Memory B cell (primary cell): ENCODE results near the gene EXOC3L2.

Experiments
- ATAC-seq: fragments of 150-1000 bp; cut with Tn5 transposase; 2 replicates; pipeline ENCODE4 v1.10.0; 2021; ENCODE audit warnings: low read depth, mild to moderate bottlenecking, moderate library complexity
- DNase-seq, 2 donors: peaks; one replicate each; pipeline ENCODE4 v3.0.0; 2022; ENCODE audit warnings: low spot score in 2 of 2
- H3K27ac Mint-ChIP-seq: one replicate; pipeline ENCODE4 v1.8.0; 2022; ENCODE audit warnings: mild to moderate bottlenecking, moderate library complexity, mixed read lengths
- H3K27me3 Mint-ChIP-seq: one replicate; pipeline ENCODE4 v1.8.0; 2022; ENCODE audit warnings: mixed read lengths
- H3K36me3 Mint-ChIP-seq: one replicate; pipeline ENCODE4 v1.8.0; 2022; ENCODE audit warnings: mild to moderate bottlenecking, mixed read lengths
- H3K4me1 Mint-ChIP-seq: one replicate; pipeline ENCODE4 v1.8.0; 2022; ENCODE audit warnings: mixed read lengths
- H3K4me3 Mint-ChIP-seq: one replicate; pipeline ENCODE4 v1.8.0; 2022; ENCODE audit warnings: mild to moderate bottlenecking, moderate library complexity, mixed read lengths
- H3K9me3 Mint-ChIP-seq: one replicate; pipeline ENCODE4 v1.8.0; 2022; ENCODE audit warnings: mixed read lengths

EXOC3L2 gene

DNA sequence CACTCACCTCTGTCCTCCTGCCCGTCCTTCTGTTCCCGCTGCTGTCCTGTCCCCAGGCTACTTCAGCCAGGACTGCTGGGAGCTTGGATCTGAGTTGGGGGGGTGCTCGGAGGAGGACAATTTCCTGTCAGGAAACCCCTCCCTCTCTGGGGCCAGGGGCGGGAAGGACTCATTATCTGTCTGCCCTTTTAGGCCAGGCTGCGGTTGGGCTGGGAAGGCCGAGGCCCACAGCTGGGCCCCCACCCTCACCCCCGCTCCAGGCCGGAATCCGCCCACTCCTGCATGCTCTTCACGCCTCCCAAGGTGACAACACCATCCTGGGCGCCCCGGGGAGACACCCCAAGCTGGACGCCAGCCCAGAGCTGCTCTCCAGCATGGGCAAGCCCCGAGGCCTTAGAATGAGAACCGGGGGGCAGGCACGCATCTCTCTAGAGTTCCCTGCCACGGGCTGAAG is at the start of gene EXOC3L2:
Gene EXOC3L2, minus strand, starts transcription at position 74 of the 454 bp plus-strand sequence. CDS start 6,362 bp downstream, outside the sequence.
- no peaks in the 10 kb centered on the region for H3K36me3 Mint-ChIP-seq
- H3K9me3 Mint-ChIP-seq: no peaks in the 10 kb centered on the region

DNA sequence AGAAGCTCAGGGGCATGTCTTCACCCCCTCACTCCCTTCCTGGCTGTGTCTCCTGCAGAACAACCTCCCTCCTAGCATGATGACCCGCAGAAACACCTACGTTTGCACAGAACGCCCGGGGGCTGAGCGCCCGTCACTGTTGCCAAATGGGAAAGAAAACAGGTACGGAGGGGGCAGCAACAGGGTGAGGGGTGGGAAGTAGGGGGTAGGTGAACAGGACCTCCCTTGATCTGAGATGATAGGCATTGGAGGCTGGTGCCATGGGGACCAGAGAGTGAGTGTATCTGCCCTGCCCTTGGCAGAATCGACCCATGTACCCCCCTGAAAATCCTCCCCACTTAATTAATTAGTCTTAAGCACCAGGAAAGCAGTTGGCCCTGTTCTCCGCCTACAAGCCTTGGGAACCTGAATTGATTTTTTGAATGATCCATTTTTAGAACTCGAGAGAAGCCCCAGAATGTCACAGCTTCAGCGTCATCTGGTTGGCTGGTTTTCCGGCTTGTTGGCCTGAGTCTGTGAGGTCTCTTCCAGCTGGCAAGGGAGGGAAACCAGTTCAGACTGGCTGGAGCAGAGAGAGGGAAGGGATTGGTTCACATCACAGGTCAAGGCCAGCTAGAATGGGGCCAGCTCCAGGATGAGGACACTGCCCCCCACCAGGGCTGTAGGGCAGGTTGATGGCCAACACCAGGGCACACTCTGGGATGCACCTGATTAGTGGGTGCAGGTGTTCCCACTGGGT is 49.3 kb upstream of the EXOC3L2 start:
- no peak for ATAC-seq
- H3K4me1 Mint-ChIP-seq: no peaks in the 10 kb centered on the region
- no peak overlapping the region for H3K27ac Mint-ChIP-seq
- H3K4me3 Mint-ChIP-seq: no peak overlapping the region
- DNase-seq: no peak
- peaks cover 1% of the 10 kb centered on the region for H3K9me3 Mint-ChIP-seq
- peaks cover 54% of the 10 kb centered on the region for H3K36me3 Mint-ChIP-seq
- H3K27me3 Mint-ChIP-seq: no peaks in the 10 kb centered on the region

More for the DNA sequence above, at the start of gene EXOC3L2:
- no peak within 1 kb of the TSS for H3K4me3 Mint-ChIP-seq
- H3K27ac Mint-ChIP-seq: no peak within 1 kb of the TSS
- H3K27me3 Mint-ChIP-seq: peaks cover 15% of the 10 kb centered on the region
- ATAC-seq (no peak), DNase-seq (no peak)
- peaks cover 4% of the 10 kb centered on the region for H3K4me1 Mint-ChIP-seq

DNA sequence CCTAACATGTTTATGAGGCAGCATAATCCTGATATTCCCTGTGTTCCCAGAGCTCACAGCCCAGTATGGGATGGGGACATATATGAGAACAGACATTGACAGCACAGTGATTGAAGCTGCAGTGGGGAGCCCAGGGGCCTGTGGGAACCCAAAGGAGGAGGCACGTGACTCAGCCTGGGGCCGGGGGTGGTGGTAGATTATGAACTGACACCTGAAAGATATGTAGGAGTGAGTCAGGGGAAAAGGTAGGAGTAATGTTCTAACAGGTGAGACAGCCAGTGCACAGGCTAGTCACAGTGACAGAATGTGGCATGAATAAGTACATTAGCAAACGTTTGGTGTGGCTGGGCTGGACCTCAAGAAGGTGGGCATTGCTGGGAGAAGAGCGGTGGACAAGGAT is 48.5 kb upstream of the EXOC3L2 start:
- H3K4me1 Mint-ChIP-seq: no peaks in the 10 kb centered on the region
- no peak for ATAC-seq
- H3K36me3 Mint-ChIP-seq: peaks cover 50% of the 10 kb centered on the region
- DNase-seq: no peak
- H3K4me3 Mint-ChIP-seq: no peak overlapping the region
- no peaks in the 10 kb centered on the region for H3K27me3 Mint-ChIP-seq
- H3K9me3 Mint-ChIP-seq: peaks cover 1% of the 10 kb centered on the region
- H3K27ac Mint-ChIP-seq: no peak overlapping the region

DNA sequence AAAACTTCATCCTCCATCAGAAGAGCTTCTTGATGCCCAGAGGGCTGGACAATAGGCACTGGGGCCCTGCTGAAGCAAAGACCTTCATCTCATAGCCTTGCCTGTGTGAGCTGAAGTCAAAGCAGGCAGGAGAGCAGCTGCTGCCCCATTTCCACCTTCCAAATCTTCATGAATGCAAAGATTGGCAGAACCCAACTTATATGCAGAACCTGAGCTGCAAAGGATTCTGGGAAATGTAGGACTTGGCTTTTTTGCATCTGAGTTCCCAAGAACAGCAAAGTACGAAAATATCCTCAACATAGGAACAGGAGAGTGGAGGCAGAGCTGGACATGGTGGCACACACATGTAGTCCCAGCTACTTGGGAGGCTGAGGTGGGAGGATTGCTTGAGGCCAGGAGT is 46.6 kb upstream of the EXOC3L2 start:
- Mint-ChIP-seq H3K36me3 (peaks cover 43% of the 10 kb centered on the region), H3K9me3 (peaks cover 1% of the 10 kb centered on the region), H3K4me1 (no peaks in the 10 kb centered on the region), H3K27ac (no peak overlapping the region), H3K4me3 (no peak overlapping the region), H3K27me3 (no peaks in the 10 kb centered on the region)
- ATAC-seq: no peak
- DNase-seq: no peak

DNA sequence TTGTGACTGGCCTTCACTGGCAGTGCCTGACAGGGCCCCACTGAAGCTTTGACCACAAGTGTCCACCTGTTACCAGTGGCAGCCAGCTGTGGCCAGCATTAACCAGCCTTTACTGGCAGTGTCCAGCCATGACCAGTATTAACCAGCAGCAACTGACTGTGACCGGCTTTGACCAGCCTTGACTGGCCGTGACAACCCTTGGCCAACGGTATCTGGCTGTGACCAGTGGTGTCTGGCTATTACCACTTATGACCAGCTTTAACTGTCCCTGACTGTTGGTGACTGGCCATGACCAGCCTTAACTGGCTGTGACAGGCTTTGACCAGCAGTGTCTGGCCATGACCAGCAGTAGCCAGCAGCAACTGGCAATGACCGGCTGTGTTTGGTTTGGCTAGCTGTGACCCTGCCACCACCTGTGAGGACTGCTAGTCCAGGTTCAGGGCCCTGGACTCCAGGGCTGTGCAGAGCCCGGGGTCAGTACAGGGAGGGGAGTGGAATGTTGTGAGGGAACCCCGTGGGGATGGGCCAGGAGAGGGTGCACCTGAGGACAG is 45.2 kb upstream of the EXOC3L2 start:
- DNase-seq: no peak
- Mint-ChIP-seq H3K27ac (no peak overlapping the region), H3K36me3 (peaks cover 42% of the 10 kb centered on the region), H3K27me3 (no peaks in the 10 kb centered on the region), H3K4me3 (no peak overlapping the region), H3K4me1 (no peaks in the 10 kb centered on the region), H3K9me3 (peaks cover 1% of the 10 kb centered on the region)
- no peak for ATAC-seq

DNA sequence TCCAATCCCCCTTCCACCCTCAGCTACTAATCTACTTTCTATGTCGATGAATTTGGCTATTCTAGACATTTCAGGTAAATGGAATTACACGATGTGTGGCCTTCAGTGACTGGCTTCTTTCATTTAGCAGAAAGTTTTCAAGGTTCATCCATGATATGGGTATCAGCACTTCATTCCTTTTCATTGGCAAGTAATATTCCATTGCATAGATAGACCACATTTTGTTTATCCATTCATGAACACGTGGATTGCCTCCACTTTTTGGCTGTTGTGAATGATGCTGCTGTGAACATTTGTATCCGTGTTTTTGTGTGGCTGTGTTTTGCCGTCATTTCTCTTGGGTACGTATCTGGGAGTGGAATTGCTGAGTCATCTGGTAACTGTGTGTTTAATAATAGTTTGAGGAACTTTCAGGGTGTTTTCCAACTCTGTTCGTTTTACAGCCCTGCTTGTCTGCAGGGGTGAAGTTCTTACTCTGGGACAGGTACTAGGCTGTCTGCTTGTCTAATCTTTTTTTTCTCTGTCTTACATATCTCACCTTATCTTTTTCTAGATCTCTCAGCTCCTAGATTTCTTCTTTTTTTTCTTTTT is 38.3 kb upstream of the EXOC3L2 start:
- ATAC-seq: no peak
- Mint-ChIP-seq H3K27ac (no peak overlapping the region), H3K27me3 (no peaks in the 10 kb centered on the region), H3K4me3 (no peak overlapping the region), H3K36me3 (peaks cover 25% of the 10 kb centered on the region), H3K4me1 (no peaks in the 10 kb centered on the region), H3K9me3 (no peaks in the 10 kb centered on the region)
- DNase-seq: no peak

DNA sequence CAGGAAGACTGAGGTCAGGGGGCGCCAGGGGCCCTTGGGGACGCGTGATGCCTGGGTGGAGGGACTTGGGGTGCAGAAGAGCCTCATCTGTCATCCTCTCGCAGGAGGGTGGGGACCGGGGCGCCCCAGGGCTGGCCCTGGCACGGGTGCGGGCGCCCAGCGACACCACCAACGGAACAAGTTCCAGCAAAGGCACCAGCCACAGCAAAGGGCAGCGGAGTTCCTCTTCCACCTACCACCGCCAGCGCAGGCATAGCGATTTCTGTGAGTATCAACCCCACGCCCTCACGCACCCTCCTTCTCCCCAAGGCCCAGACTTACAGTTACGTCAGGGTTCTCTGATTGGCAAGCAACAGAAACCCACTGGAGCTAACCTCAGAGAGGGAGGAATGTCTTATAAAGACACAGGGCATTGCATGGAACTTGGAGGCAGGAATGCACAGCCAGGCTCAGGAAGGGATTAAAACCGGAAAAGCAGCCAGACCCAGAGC is 35.3 kb upstream of the EXOC3L2 start:
- DNase-seq (no peak), ATAC-seq (no peak)
- H3K36me3 Mint-ChIP-seq: peaks cover 25% of the 10 kb centered on the region
- no peak overlapping the region for H3K27ac Mint-ChIP-seq
- no peaks in the 10 kb centered on the region for H3K4me1 Mint-ChIP-seq
- no peak overlapping the region for H3K4me3 Mint-ChIP-seq
- H3K27me3 Mint-ChIP-seq: no peaks in the 10 kb centered on the region
- H3K9me3 Mint-ChIP-seq: no peaks in the 10 kb centered on the region

DNA sequence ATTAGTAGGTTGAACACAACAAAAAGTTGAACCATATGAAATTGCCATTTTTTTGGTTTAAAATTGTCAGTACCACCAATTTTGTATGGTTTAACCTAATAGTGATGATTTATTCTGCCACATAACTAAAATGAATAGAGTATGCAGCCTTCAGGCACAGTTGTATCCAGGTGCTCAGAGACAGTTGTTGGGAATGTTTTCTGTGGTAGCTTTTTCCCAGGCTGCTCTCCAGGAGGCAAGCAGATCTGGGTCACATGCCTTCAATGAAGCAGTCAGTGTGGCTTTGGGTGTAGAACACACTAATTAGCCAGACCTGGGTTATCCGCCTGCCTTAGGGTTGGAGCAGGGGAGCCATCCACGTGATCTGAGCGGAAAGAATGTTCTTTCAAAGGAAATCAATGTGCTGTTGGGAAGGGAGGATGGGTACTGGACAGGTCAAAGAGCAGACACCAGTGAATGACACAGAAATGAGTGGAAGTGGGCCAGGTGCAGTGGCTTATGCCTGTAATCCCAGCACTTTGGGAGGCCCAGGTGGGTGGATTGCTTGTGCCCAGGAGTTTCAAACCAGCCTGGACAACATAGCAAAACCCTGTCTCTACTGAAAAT is 34.5 kb upstream of the EXOC3L2 start:
- Mint-ChIP-seq H3K9me3 (no peaks in the 10 kb centered on the region), H3K27me3 (no peaks in the 10 kb centered on the region), H3K27ac (no peak overlapping the region), H3K4me1 (no peaks in the 10 kb centered on the region), H3K4me3 (no peak overlapping the region), H3K36me3 (peaks cover 27% of the 10 kb centered on the region)
- no peak for DNase-seq
- ATAC-seq: no peak

DNA sequence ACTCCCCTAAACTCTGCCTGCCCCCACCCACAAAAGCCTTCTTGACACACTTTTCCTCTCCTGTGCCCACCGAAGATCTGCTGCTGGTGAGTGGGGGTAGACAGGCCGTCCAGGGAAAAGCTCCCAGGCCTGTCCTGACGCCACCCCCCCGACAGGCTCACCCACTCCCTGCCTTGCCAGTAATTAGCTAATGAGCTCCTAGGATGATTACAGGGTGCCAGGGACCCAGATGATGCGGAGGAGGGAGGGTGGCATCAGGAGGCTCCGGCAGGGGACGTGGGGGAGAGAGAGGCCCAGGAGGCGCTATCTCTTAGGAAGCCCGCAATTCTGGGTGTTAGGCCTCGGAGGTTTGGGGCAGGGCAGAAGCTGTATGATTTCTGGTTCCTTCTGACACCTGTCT is 32.9 kb upstream of the EXOC3L2 start:
- ATAC-seq: no peak
- Mint-ChIP-seq H3K4me3 (no peak overlapping the region), H3K9me3 (no peaks in the 10 kb centered on the region), H3K27me3 (no peaks in the 10 kb centered on the region), H3K27ac (no peak overlapping the region), H3K4me1 (no peaks in the 10 kb centered on the region), H3K36me3 (peaks cover 27% of the 10 kb centered on the region)
- DNase-seq: no peak

DNA sequence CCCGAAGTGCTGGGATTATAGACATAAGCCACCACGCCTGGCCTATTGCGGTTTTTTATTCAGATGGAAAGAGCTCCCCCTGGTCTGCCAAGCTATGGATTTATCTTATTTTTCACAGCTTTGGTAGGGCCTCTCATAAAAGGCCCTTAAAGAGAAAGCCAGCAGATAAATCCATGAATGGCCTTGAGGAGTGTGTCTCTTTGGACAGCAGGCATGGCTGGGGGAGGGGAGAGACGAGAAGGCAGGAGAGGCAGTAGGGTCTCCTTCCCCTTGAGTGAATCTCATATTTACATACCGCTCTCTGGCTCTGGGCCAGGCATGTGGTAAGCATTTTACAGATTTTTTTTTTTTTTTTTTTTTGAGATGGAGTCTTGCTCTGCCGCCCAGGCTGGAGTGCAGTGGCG is 31.1 kb upstream of the EXOC3L2 start:
- Mint-ChIP-seq H3K36me3 (peaks cover 32% of the 10 kb centered on the region), H3K4me3 (no peak overlapping the region), H3K27me3 (no peaks in the 10 kb centered on the region), H3K27ac (no peak overlapping the region), H3K9me3 (no peaks in the 10 kb centered on the region), H3K4me1 (no peaks in the 10 kb centered on the region)
- no peak for ATAC-seq
- no peak for DNase-seq

DNA sequence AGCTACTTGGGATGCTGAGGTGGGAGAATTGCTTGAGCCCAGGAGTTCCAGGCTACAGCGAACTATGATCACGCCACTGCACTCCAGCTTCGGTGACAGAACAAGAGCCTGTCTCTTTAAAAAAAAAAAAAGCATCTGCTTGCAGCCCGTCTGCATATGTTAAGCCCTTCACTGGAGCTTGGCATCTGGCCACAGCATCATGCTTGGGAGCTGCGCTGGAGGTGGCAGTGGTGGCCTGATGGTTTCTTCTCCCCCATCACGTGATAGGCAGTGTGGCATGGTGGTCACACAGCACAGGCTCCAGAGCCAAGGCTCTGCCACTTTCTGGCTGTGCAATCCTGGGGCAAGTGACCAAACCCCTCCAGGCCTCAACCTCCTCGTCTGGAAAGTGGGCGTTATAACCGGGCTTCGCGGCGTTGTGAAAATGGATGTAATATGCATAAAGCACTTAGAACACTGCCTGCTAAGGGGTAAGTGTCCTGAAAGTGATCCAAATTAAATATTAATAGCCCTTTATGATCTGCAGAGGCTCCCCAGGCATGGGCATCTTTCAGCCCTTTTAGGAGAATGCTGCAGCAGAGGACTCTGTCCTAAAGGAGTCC is 30.3 kb upstream of the EXOC3L2 start:
- H3K9me3 Mint-ChIP-seq: no peaks in the 10 kb centered on the region
- ATAC-seq: no peak
- no peak for DNase-seq
- peaks cover 30% of the 10 kb centered on the region for H3K36me3 Mint-ChIP-seq
- H3K27me3 Mint-ChIP-seq: no peaks in the 10 kb centered on the region
- no peak overlapping the region for H3K27ac Mint-ChIP-seq
- no peaks in the 10 kb centered on the region for H3K4me1 Mint-ChIP-seq
- H3K4me3 Mint-ChIP-seq: no peak overlapping the region

DNA sequence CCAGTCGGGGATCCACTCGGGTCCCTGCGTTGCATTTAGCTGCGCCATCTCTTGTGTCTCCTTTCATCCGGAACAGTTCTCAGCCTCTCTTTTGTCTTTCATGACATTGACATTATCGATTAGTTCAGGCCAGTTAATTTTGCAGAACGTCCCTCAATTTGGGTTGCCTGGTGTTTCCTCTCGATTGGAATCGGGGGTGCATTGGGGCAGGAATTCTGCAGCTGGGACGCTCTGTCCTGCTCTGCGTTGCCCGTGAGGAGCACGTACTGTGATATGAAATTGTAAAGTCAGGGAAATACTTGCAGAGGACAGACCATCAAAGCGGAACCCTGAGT is 28.3 kb upstream of the EXOC3L2 start:
- no peaks in the 10 kb centered on the region for H3K4me1 Mint-ChIP-seq
- DNase-seq (no peak), ATAC-seq (no peak)
- H3K4me3 Mint-ChIP-seq: no peak overlapping the region
- H3K36me3 Mint-ChIP-seq: peaks cover 24% of the 10 kb centered on the region
- H3K27ac Mint-ChIP-seq: no peak overlapping the region
- no peaks in the 10 kb centered on the region for H3K27me3 Mint-ChIP-seq
- H3K9me3 Mint-ChIP-seq: no peaks in the 10 kb centered on the region

DNA sequence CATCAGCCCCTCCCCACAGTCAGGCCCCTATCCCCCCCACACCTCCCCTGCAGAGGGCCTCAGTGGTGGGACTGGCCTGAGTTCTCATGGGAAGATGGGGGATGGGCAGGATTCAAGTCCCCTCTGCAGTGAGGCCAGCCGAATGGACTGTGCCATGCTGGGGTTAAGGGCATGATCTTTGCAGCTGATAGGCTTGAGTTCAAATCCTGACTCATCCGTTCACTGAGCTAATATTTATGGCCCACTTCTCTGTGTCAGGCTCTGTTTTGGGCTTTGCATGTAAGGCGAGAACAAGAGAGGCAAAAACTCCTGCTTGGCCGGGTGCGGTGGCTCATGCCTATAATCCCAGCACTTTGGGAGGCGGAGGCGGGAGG is 26.5 kb upstream of the EXOC3L2 start:
- no peaks in the 10 kb centered on the region for H3K9me3 Mint-ChIP-seq
- no peaks in the 10 kb centered on the region for H3K4me1 Mint-ChIP-seq
- ATAC-seq (no peak), DNase-seq (no peak)
- H3K36me3 Mint-ChIP-seq: peaks cover 20% of the 10 kb centered on the region
- H3K27ac Mint-ChIP-seq: no peak overlapping the region
- H3K4me3 Mint-ChIP-seq: no peak overlapping the region
- no peaks in the 10 kb centered on the region for H3K27me3 Mint-ChIP-seq

DNA sequence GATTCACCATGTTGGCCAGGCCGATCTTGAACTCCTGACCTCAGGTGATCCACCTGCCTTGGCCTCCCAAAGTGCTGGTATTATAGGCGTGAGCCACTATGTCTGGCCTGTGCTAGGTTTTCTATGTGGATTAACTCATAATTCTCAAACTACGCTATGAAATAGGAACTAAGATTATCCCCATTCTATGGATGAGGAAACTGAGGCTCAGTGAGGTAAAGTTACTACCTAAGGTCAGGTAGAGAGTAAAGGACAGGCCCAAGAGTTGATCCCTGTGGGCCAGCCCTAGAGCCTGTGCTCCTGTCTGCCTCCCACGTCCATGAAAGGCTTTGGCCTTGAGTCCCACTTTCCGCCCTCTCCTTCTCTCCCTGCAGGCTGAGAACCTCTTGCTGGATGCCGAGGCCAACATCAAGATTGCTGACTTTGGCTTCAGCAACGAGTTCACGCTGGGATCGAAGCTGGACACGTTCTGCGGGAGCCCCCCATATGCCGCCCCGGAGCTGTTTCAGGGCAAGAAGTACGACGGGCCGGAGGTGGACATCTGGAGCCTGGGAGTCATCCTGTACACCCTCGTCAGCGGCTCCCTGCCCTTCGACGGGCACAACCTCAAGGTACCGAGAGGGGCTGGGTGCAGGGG is 26.0 kb upstream of the EXOC3L2 start:
- Mint-ChIP-seq H3K4me1 (no peaks in the 10 kb centered on the region), H3K9me3 (no peaks in the 10 kb centered on the region), H3K27me3 (no peaks in the 10 kb centered on the region)

More for the DNA sequence above, 26.0 kb upstream of the EXOC3L2 start:
- H3K27ac Mint-ChIP-seq: no peak overlapping the region
- H3K36me3 Mint-ChIP-seq: peaks cover 19% of the 10 kb centered on the region
- ATAC-seq: no peak
- DNase-seq: no peak
- no peak overlapping the region for H3K4me3 Mint-ChIP-seq
